Panc1 (cell line): ENCODE measurements around the gene RITA1.

Source experiments
- SIN3A ChIP-seq: IDR thresholded peaks from 2 replicates; pipeline ENCODE4 v1.6.1; 2012; ENCODE audit warnings: low read depth, mild to moderate bottlenecking, low read length, moderate library complexity, borderline replicate concordance; ENCODE audit not compliant: insufficient read depth
- TF ChIP-seq, protein P1 (sequence below): fragments of 450-650 bp; IDR thresholded peaks from 2 replicates; pipeline ENCODE4 v1.5.1; 2017; ENCODE audit warnings: mild to moderate bottlenecking

DNA sequence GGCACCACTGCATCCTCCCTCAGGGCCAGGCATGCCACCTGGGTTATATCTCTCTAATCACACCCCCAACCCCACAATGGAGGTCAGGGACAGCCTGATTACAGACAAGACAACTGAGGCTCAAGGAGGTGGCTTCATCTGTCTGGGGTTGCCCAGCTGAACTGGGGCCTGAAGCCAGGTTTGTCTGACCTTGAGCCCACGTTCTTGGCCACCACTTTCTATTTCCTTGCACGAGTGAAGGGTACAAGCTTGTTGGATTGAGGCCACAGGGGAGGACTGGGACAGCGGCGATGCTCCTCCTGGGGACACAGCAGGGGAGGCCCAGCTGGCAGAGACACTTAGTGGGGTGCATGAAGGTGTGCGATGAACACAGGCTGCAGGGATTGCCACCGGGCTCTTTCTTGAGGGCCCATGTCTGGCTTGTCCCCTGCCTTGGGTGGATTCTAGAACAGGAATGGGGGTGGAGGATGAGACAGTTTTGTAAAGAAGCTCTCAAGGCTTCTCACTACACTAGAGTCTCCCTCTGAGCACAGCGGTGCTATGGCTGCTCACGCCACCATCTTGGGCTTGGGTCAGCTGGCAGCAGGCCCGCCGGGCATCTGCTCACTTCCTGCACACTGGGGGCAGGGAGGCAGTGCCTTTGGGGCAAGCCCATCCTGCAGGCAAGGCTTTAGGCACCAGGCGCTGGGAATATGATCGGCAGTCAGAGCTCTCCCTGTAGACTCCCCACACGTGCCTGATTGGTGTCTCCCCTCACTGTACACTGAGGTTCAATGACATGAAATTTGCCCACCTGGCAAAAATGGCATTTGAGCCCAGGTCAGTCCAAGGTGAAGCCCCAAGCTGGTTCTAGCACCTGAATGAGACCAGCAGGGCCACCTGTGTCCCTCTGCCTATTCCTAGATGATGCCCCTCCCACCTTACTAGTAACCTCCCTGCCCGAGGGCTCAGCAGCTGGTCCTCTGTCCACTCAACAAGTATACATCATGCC lies 16.0 kb downstream of the RITA1 start:
- TF ChIP-seq, protein P1, sequence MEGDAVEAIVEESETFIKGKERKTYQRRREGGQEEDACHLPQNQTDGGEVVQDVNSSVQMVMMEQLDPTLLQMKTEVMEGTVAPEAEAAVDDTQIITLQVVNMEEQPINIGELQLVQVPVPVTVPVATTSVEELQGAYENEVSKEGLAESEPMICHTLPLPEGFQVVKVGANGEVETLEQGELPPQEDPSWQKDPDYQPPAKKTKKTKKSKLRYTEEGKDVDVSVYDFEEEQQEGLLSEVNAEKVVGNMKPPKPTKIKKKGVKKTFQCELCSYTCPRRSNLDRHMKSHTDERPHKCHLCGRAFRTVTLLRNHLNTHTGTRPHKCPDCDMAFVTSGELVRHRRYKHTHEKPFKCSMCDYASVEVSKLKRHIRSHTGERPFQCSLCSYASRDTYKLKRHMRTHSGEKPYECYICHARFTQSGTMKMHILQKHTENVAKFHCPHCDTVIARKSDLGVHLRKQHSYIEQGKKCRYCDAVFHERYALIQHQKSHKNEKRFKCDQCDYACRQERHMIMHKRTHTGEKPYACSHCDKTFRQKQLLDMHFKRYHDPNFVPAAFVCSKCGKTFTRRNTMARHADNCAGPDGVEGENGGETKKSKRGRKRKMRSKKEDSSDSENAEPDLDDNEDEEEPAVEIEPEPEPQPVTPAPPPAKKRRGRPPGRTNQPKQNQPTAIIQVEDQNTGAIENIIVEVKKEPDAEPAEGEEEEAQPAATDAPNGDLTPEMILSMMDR = no peak
- no peak for TF ChIP-seq SIN3A
